Loucy (cell line): ENCODE measurements around the gene LMTK3.

Source experiments
- EZH2phosphoT487 ChIP-seq: fragments of 200-600 bp; IDR thresholded peaks from 2 replicates; pipeline ENCODE4 v1.6.1; 2018; ENCODE audit warnings: antibody characterized with exemption, mild to moderate bottlenecking, moderate library complexity, borderline replicate concordance
- TF ChIP-seq, protein P1 (sequence below): fragments of 200-600 bp; sonication (generic); conservative IDR thresholded peaks from 2 replicates; pipeline ENCODE4 v1.5.1; 2014; ENCODE audit warnings: mild to moderate bottlenecking, antibody characterized with exemption, low read length

GRCh38 chr19:48450441-48450840 is 61.2 kb downstream of the LMTK3 start:
- TF ChIP-seq, protein P1, sequence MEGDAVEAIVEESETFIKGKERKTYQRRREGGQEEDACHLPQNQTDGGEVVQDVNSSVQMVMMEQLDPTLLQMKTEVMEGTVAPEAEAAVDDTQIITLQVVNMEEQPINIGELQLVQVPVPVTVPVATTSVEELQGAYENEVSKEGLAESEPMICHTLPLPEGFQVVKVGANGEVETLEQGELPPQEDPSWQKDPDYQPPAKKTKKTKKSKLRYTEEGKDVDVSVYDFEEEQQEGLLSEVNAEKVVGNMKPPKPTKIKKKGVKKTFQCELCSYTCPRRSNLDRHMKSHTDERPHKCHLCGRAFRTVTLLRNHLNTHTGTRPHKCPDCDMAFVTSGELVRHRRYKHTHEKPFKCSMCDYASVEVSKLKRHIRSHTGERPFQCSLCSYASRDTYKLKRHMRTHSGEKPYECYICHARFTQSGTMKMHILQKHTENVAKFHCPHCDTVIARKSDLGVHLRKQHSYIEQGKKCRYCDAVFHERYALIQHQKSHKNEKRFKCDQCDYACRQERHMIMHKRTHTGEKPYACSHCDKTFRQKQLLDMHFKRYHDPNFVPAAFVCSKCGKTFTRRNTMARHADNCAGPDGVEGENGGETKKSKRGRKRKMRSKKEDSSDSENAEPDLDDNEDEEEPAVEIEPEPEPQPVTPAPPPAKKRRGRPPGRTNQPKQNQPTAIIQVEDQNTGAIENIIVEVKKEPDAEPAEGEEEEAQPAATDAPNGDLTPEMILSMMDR: no peak
- TF ChIP-seq EZH2phosphoT487: no peak
